ENCODE data around the gene FAM170B.

FAM170B gene

GRCh38 chr10:49118430-49119074, 15.3 kb downstream of the FAM170B start:
- DNase-seq = no peak

GRCh38 chr10:49117376-49118070, 16.3 kb downstream of the FAM170B start:
- DNase-seq = no peak

- no peak for DNase-seq
Observed at GRCh38 chr10:49116509-49117375, 17.1 kb downstream of the FAM170B start.

- DNase-seq = no peak
Observed at GRCh38 chr10:49115796-49116508, 17.9 kb downstream of the FAM170B start.

- peak; percentile 70 for DNase-seq
Observed at GRCh38 chr10:49115015-49115795, 18.6 kb downstream of the FAM170B start, which contains the start of gene VSTM4. VSTM4 (minus strand) TSS chr10:49115522; CDS start chr10:49115485, 37 bp downstream.

GRCh38 chr10:49114718-49115014, 19.2 kb downstream of the FAM170B start:
- DNase-seq = no peak

GRCh38 chr10:49113741-49114141, 20.1 kb downstream of the FAM170B start:
- DNase-seq = no peak

- no peak for DNase-seq
Observed at GRCh38 chr10:49112851-49113250, 21.0 kb downstream of the FAM170B start.

GRCh38 chr10:49112098-49112497, 21.7 kb downstream of the FAM170B start:
- no peak for DNase-seq

- no peak for DNase-seq
Observed at GRCh38 chr10:49111320-49111698, 22.5 kb downstream of the FAM170B start.

- no peak for DNase-seq
Observed at GRCh38 chr10:49110684-49111319, 23.0 kb downstream of the FAM170B start.

GRCh38 chr10:49109669-49110340, 24.0 kb downstream of the FAM170B start:
- peak; percentile 90 for DNase-seq

- no peak for DNase-seq
Observed at GRCh38 chr10:49108656-49109055, 25.2 kb downstream of the FAM170B start.

- no peak for DNase-seq
Observed at GRCh38 chr10:49107887-49108267, 25.9 kb downstream of the FAM170B start.

- no peak for DNase-seq
Observed at GRCh38 chr10:49107111-49107886, 26.5 kb downstream of the FAM170B start.

GRCh38 chr10:49106451-49106850, 27.4 kb downstream of the FAM170B start:
- DNase-seq = no peak

- DNase-seq = no peak
Observed at GRCh38 chr10:49105076-49105475, 28.7 kb downstream of the FAM170B start.

- no peak for DNase-seq
Observed at GRCh38 chr10:49104323-49104722, 29.5 kb downstream of the FAM170B start.

GRCh38 chr10:49103761-49104160, 30.1 kb downstream of the FAM170B start:
- DNase-seq = no peak

- no peak for DNase-seq
Observed at GRCh38 chr10:49099046-49099445, 34.8 kb downstream of the FAM170B start.

Data from femur (tissue), 1 donor.